Left renal pelvis (tissue), 4 donors: ENCODE data around the gene PRR14. TPM values are rescaled to one million over a fixed set of nuclear protein-coding genes. Genes with fewer than 3 reads are reported as not detected.

Experiments used
- DNase-seq, 4 donors: peaks; one replicate each; pipeline ENCODE4 v3.0.0-alpha.2; 2013; ENCODE audit warnings: low read depth in 4 of 4, low spot score in 3 of 4
- polyA plus RNA-seq, 4 donors: library from polyadenylated mRNA; unstranded; fragments of 120-200 nt; gene quantifications; one replicate each; pipeline ENCODE4 v1.2.1, GENCODE V29; 2013; ENCODE audit not compliant: insufficient read length in 4 of 4

PRR14 gene
- polyA plus RNA-seq = 10 to 100 TPM; 32.8 to 54.7 (median 44.2) TPM

GRCh38 chr16:30650369-30651123 is at the start of gene PRR14:
Gene PRR14, plus strand, starts transcription at chr16:30650960. Its CDS starts 686 bp downstream, at chr16:30651646.
- DNase-seq = peak; percentile 99 to 100 (median 100)

GRCh38 chr16:30601966-30602365 is 48.8 kb upstream of the PRR14 start:
- DNase-seq = no peak

- no peak for DNase-seq
These were observed 48.0 kb upstream of the PRR14 start for GRCh38 chr16:30602616-30603277.

GRCh38 chr16:30603945-30604315 is 46.8 kb upstream of the PRR14 start:
- DNase-seq = no peak

GRCh38 chr16:30604316-30604947 is 46.3 kb upstream of the PRR14 start:
- no peak for DNase-seq

GRCh38 chr16:30605158-30605557 is 45.6 kb upstream of the PRR14 start:
- DNase-seq = no peak

GRCh38 chr16:30606004-30606403 is 44.8 kb upstream of the PRR14 start:
- DNase-seq = no peak

- DNase-seq = no peak
These were observed 41.5 kb upstream of the PRR14 start for GRCh38 chr16:30609002-30609925.

- peak; percentile 95 to 99 (median 98) for DNase-seq
These were observed 40.6 kb upstream of the PRR14 start, which contains the start of gene ZNF689 for GRCh38 chr16:30609926-30610839. Gene ZNF689, minus strand, starts transcription at chr16:30610389. Its CDS starts 348 bp downstream, at chr16:30610041.

- no peak for DNase-seq
These were observed 35.2 kb upstream of the PRR14 start for GRCh38 chr16:30615358-30616091.

GRCh38 chr16:30619202-30619601 is 31.6 kb upstream of the PRR14 start:
- no peak for DNase-seq

GRCh38 chr16:30619638-30620037 is 31.1 kb upstream of the PRR14 start:
- no peak for DNase-seq

- DNase-seq = no peak
These were observed 30.6 kb upstream of the PRR14 start for GRCh38 chr16:30620169-30620568.

- DNase-seq = no peak
These were observed 29.0 kb upstream of the PRR14 start for GRCh38 chr16:30621765-30622164.

- DNase-seq = no peak
These were observed 28.2 kb upstream of the PRR14 start for GRCh38 chr16:30622455-30623032.

GRCh38 chr16:30623536-30624283 is 27.1 kb upstream of the PRR14 start:
- no peak for DNase-seq

GRCh38 chr16:30626236-30626635 is 24.5 kb upstream of the PRR14 start:
- DNase-seq = no peak
